Pancreas (tissue), 10 donors: ENCODE measurements around the gene AP1G2. TPM values are rescaled to one million over a fixed set of nuclear protein-coding genes. Genes with fewer than 3 reads are reported as not detected.

Source experiments
- ATAC-seq, 4 donors: fragments of 200-7000 bp; cut with Tn5 transposase; one replicate each; pipeline versions ENCODE4 v1.8.0 to v1.9.1; 2020; ENCODE audit warnings: mild to moderate bottlenecking in 4 of 4, moderate library complexity in 4 of 4
- DNase-seq, 6 donors: peaks; one replicate each; pipeline ENCODE4 v3.0.0-alpha.2; 2020
- FAIRE-seq: peaks from 2 replicates; lab custom pipeline; 2012; peaks lifted over from hg19 to GRCh38; lab: Jason Lieb, UNC
- H3K27ac ChIP-seq, 4 donors: fragments of 200-600 bp; sonication (generic); 1 replicate in 3 of 4; 2 replicates in 1 of 4; pipeline versions ENCODE4 v1.5.0 to v1.8.0; 2020
- H3K27me3 ChIP-seq, 4 donors: fragments of 200-600 bp; one replicate each; pipeline ENCODE4 v1.8.0; 2021
- H3K36me3 ChIP-seq, 3 donors: fragments of 200-600 bp; sonication (generic) in 1 of 3; one replicate each; pipeline versions ENCODE4 v1.5.0 to v1.8.0; 2020 to 2021
- H3K4me1 ChIP-seq, 3 donors: fragments of 200-600 bp; one replicate each; pipeline ENCODE4 v1.8.0; 2021
- H3K4me3 ChIP-seq, 4 donors: fragments of 200-600 bp; sonication (generic) in 2 of 4; one replicate each; pipeline versions ENCODE4 v1.5.0 to v1.8.0; 2020 to 2021
- H3K9me3 ChIP-seq, 4 donors: fragments of 200-600 bp; one replicate each; pipeline ENCODE4 v1.8.0; 2021
- WGBS, 2 donors: extraction: QIAGEN DNeasy Blood & Tissue Kit; methylation state at CpG; one replicate each; pipeline ENCODE4 v1.1.7; 2013; 5-methylcytosine and 5-hydroxymethylcytosine counted together
- intact Hi-C, 3 donors: fragments of 100-400 bp; cut with DNase I; formaldehyde crosslinking; loops; one replicate each; pipeline versions ENCODE4 v1.11.1 to v1.14.2; 2022
- polyA plus RNA-seq, 2 donors: library from polyadenylated mRNA; stranded (reverse); fragments of 200-250 nt; gene quantifications; one replicate each; pipeline ENCODE4 v1.2.3, GENCODE V29; 2013
- total RNA-seq, 6 donors: library from RNA; stranded (reverse); fragmentation: NEBNext Ultra II Directional in 4 of 6; extraction: Animal tissue kit (Norgen Biotek cat#: 25700) in 4 of 6; gene quantifications; one replicate each; pipeline versions ENCODE4 v1.2.1 to v1.2.4, GENCODE V29; 2021 to 2023
- TF ChIP-seq, protein P1 (sequence below), 4 donors: fragments of 200-600 bp; sonication (generic) in 3 of 4; IDR thresholded peaks; one replicate each; pipeline versions ENCODE4 v1.5.0 to v1.8.0; 2021; ENCODE audit warnings: antibody characterized with exemption in 4 of 4
- donor health status: healthy with polysubstance abuse.
- donor health status: DM: no; HTN: no; CAD: no; lungs with moderate emphysema.
- donor health status: DM: no; HTN: no; CAD: no.
- donor health status: control.
- donor health status: control.
- donor health status: Bipolar disorder and iron deficiency.
- donor health status: DM: yes; HTN: yes; CAD: no.
- donor health status: DM: no; HTN: no; CAD: no.
- donor health status: DM: no; HTN: no; CAD: no.
- donor health status: DM: yes; HTN: yes; CAD: no.

AP1G2 gene, protein sequence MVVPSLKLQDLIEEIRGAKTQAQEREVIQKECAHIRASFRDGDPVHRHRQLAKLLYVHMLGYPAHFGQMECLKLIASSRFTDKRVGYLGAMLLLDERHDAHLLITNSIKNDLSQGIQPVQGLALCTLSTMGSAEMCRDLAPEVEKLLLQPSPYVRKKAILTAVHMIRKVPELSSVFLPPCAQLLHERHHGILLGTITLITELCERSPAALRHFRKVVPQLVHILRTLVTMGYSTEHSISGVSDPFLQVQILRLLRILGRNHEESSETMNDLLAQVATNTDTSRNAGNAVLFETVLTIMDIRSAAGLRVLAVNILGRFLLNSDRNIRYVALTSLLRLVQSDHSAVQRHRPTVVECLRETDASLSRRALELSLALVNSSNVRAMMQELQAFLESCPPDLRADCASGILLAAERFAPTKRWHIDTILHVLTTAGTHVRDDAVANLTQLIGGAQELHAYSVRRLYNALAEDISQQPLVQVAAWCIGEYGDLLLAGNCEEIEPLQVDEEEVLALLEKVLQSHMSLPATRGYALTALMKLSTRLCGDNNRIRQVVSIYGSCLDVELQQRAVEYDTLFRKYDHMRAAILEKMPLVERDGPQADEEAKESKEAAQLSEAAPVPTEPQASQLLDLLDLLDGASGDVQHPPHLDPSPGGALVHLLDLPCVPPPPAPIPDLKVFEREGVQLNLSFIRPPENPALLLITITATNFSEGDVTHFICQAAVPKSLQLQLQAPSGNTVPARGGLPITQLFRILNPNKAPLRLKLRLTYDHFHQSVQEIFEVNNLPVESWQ
- total RNA-seq: 100 to 1,000 TPM in 1 of 6 donors, 10 to 100 TPM in 5; 57.4 to 153 (median 70.4) TPM
- polyA plus RNA-seq: 100 to 1,000 TPM; 303 to 392 TPM

GRCh38 chr14:23567186-23568020 lies at the start of gene AP1G2:
Gene AP1G2, minus strand, starts transcription at chr14:23567791. Its CDS starts 477 bp downstream, at chr14:23567314.
- TF ChIP-seq, protein P1, sequence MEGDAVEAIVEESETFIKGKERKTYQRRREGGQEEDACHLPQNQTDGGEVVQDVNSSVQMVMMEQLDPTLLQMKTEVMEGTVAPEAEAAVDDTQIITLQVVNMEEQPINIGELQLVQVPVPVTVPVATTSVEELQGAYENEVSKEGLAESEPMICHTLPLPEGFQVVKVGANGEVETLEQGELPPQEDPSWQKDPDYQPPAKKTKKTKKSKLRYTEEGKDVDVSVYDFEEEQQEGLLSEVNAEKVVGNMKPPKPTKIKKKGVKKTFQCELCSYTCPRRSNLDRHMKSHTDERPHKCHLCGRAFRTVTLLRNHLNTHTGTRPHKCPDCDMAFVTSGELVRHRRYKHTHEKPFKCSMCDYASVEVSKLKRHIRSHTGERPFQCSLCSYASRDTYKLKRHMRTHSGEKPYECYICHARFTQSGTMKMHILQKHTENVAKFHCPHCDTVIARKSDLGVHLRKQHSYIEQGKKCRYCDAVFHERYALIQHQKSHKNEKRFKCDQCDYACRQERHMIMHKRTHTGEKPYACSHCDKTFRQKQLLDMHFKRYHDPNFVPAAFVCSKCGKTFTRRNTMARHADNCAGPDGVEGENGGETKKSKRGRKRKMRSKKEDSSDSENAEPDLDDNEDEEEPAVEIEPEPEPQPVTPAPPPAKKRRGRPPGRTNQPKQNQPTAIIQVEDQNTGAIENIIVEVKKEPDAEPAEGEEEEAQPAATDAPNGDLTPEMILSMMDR (IDR thresholded peaks at IDR 0.05): no peak
- intact Hi-C loops: no loop called here
- 0 to 1% methylated on average over 52 to 53 of the region's 53 CpGs for WGBS, 2 donors
- FAIRE-seq (no peak), DNase-seq (peak; percentile 89 to 95 (median 93)), ATAC-seq (peak; percentile 90 to 95 (median 92))
- Histone ChIP-seq H3K27ac (peak within 1 kb of the TSS; percentile 35 to 86 (median 70)), H3K36me3 (peaks cover 0 to 7% (median 0%) of the 10 kb centered on the region in 3 donors), H3K27me3 (no peaks in the 10 kb centered on the region), H3K4me1 (peaks cover 0 to 14% (median 6%) of the 10 kb centered on the region in 3 donors), H3K9me3 (no peaks in the 10 kb centered on the region), H3K4me3 (peak within 1 kb of the TSS; percentile 29 to 78 (median 54))

- FAIRE-seq (no peak), ATAC-seq (no peak), DNase-seq (no peak)
- Histone ChIP-seq H3K27me3 (no peaks in the 10 kb centered on the region), H3K9me3 (no peaks in the 10 kb centered on the region), H3K27ac (no peak overlapping the region), H3K4me3 (no peak overlapping the region), H3K36me3 (no peaks in the 10 kb centered on the region), H3K4me1 (peaks cover 26 to 37% (median 35%) of the 10 kb centered on the region in 3 donors)
- WGBS, 2 donors: 61 to 63% methylated on average over 5 of the region's 5 CpGs
- TF ChIP-seq, protein P1 (IDR thresholded peaks at IDR 0.05): no peak
- intact Hi-C loops: no loop called here
These were observed 48.3 kb upstream of the AP1G2 start for GRCh38 chr14:23615856-23616255.

- no peak overlapping the region for H3K4me3 ChIP-seq
These were observed 46.8 kb upstream of the AP1G2 start for GRCh38 chr14:23614395-23614828.

More at GRCh38 chr14:23614395-23614828, 46.8 kb upstream of the AP1G2 start:
- H3K4me1 ChIP-seq: peaks cover 30 to 49% (median 45%) of the 10 kb centered on the region in 3 donors
- no peaks in the 10 kb centered on the region for H3K9me3 ChIP-seq
- 55% methylated on average over 2 of the region's 2 CpGs for WGBS, 2 donors
- FAIRE-seq (no peak), ATAC-seq (no peak), DNase-seq (no peak)
- no peaks in the 10 kb centered on the region for H3K36me3 ChIP-seq
- peak overlapping the region; percentile 38 to 86 (median 70) for H3K27ac ChIP-seq
- intact Hi-C loops: no loop called here
- TF ChIP-seq, protein P1 (IDR thresholded peaks at IDR 0.05): no peak
- H3K27me3 ChIP-seq: no peaks in the 10 kb centered on the region
